GM18858 (cell line): ENCODE data around the gene LRRC61.
"Not testable (repeated sequence)": the region's sequence is repeated elsewhere in the genome, so short reads cannot be mapped to it uniquely, and the experiment has no call there.

Experiments
- ATAC-seq: cut with Tn5 transposase; IDR thresholded peaks from one replicate; pipeline ENCODE4 v1.9.1; 2021; ENCODE audit not compliant: unreplicated experiment

The LRRC61 gene

DNA sequence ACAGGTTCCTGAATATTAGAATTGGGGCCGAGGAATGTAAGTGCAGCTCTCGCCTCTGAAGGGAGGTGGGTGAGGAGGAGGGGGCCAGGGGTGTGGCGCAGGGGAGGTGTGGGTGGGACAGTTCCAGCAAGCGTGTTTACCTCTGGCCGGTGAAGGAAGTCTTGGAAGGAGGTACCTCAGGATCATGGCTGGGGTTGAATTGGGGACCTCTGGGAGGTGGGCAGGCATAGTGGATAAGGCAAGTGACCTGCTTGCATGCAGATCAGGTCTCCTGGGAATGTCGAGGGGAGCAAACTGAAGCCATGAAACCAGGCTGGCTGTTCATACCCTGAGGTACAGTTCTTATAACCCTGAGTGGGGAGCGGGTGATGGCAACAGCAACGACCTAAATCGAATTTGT, 57.9 kb downstream of the LRRC61 start:
- ATAC-seq: no peak

GRCh38 chr7:150381785-150382122, 58.6 kb downstream of the LRRC61 start:
- ATAC-seq: no peak

DNA sequence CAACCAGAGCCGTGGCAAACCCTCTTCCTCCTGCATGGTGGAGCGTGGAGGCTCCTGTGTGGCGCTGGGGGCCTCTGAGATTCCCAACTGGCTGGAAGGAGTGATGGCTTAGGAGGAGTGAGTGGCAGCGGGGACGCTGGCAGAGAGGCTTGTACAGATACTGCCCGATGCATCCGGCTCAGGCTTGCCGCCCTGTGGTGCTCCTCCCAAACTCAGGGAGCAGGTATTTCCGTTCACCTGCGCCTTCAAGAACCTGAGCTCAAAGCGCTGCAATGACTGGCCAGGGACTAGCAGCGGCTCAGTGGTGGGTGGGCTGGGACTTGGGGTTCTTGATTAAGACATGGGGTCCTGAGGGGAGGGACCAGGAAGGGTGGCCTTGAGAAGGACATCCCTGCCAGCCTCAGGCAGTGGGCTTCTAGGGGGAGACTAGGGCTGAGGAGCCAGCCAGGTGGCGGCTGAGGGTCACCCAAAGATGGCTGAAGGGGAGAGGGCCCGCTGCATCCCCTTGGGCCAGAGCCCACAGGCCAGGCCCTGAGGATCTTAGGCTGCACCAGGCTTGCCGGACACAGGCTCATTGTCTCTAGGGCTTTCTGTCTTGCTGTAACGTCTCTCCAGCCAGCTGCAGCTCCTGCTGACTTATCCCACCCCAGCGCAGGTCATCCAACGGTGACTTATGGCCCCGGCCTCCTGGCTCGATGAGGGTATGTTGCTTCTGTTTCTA, 59.1 kb downstream of the LRRC61 start:
- no peak for ATAC-seq

GRCh38 chr7:150382844-150383225, 59.7 kb downstream of the LRRC61 start:
- no peak for ATAC-seq

- no peak for ATAC-seq
Measured at GRCh38 chr7:150383710-150384397, 60.7 kb downstream of the LRRC61 start.

GRCh38 chr7:150384406-150385301, 61.5 kb downstream of the LRRC61 start:
- no peak for ATAC-seq

- no peak for ATAC-seq
Measured at GRCh38 chr7:150385302-150385723, 62.2 kb downstream of the LRRC61 start.

- ATAC-seq: not testable (repeated sequence)
Measured at GRCh38 chr7:150385884-150386283, 62.7 kb downstream of the LRRC61 start.
